ENCODE measurements around the gene PIP5KL1. TPM values are rescaled to one million over a fixed set of nuclear protein-coding genes. Genes with fewer than 3 reads are reported as not detected.
A peak's percentile ranks its signal among the peaks of the same experiment; 100 is the strongest.

Gene PIP5KL1
- polyA plus RNA-seq, 3 donors: 0.31 to 0.57 (median 0.39) TPM

- no peaks in the 10 kb centered on the region for H4K20me1 ChIP-seq (ENCODE audit: insufficient read depth, low read length)
- H3K27me3 Mint-ChIP-seq (ENCODE audit: low read depth in 3 of 3): peaks cover 4 to 6% (median 5%) of the 10 kb centered on the region in 3 donors
- peaks cover 36% of the 10 kb centered on the region for H3K4me1 Mint-ChIP-seq
- peak overlapping the region; percentile 66 for H2AFZ ChIP-seq (ENCODE audit: insufficient read depth, low read depth, low read length, poor library complexity, severe bottlenecking)
- no peaks in the 10 kb centered on the region for H3K36me3 ChIP-seq (replicated peaks in 1 of 2; ENCODE audit: control insufficient read depth in 1 of 2, insufficient read depth in 2 of 2, low read length in 2 of 2)
- no peak overlapping the region for H3K27ac ChIP-seq (ENCODE audit: low read depth in 1 of 2, low read length in 2 of 2)
- peak overlapping the region in 1 of 2 donors; percentile 81 for H3K4me3 Mint-ChIP-seq
- H3K79me2 ChIP-seq (ENCODE audit: insufficient read depth, low read length): no peaks in the 10 kb centered on the region
- peak overlapping the region in 1 of 3 experiments; percentile 15 for H3K4me3 ChIP-seq (replicated peaks in 1 of 3; ENCODE audit: low read depth in 2 of 3, low read length in 3 of 3)
- H3K27ac Mint-ChIP-seq: peak overlapping the region in 2 of 7 donors; percentile 31 to 52
- intact Hi-C loops (cut with micrococcal nuclease): no loop called here
- WGBS (ENCODE audit: insufficient coverage): 76% methylated on average over 6 of the region's 6 CpGs
- H3K36me3 Mint-ChIP-seq: peaks cover 0 to 2% of the 10 kb centered on the region in 2 donors
- peak overlapping the region; percentile 30 for H3K9ac ChIP-seq (ENCODE audit: insufficient read depth, low read length, poor library complexity, severe bottlenecking)
- H3K27me3 ChIP-seq (ENCODE audit: control insufficient read depth in 2 of 2, insufficient read depth in 2 of 2, low read length in 2 of 2): no peaks in the 10 kb centered on the region
- peaks cover 0 to 4% (median 0%) of the 10 kb centered on the region in 7 donors for H3K9me3 Mint-ChIP-seq
- H3K4me1 ChIP-seq (ENCODE audit: control insufficient read depth in 1 of 2, insufficient read depth in 2 of 2, low read length in 2 of 2): peaks cover 13 to 28% of the 10 kb centered on the region in 2 donors
- no peak for DNase-seq
- no peaks in the 10 kb centered on the region for H3K9me3 ChIP-seq (replicated peaks in 1 of 2; ENCODE audit: control insufficient read depth in 1 of 2, insufficient read depth in 1 of 2, low read length in 2 of 2)
- peak overlapping the region; percentile 43 for H3K4me2 ChIP-seq (replicated peaks; ENCODE audit: extremely low read depth, low read length, poor library complexity, severe bottlenecking)
- TF ChIP-seq CTCF (IDR thresholded peaks at IDR 0.05): no peak
These were observed 35.4 kb upstream of the PIP5KL1 start for GRCh38 chr9:127965953-127966352.

GRCh38 chr9:127963359-127964064 lies 32.9 kb upstream of the PIP5KL1 start:
- Histone ChIP-seq H3K4me2 (replicated peaks; ENCODE audit: extremely low read depth, low read length, poor library complexity, severe bottlenecking) (no peak overlapping the region), H3K36me3 (replicated peaks in 1 of 2; ENCODE audit: control insufficient read depth in 1 of 2, insufficient read depth in 2 of 2, low read length in 2 of 2) (no peaks in the 10 kb centered on the region), H3K4me3 (replicated peaks in 1 of 3; ENCODE audit: low read depth in 2 of 3, low read length in 3 of 3) (no peak overlapping the region), H3K27me3 (ENCODE audit: control insufficient read depth in 2 of 2, insufficient read depth in 2 of 2, low read length in 2 of 2) (no peaks in the 10 kb centered on the region), H3K9ac (ENCODE audit: insufficient read depth, low read length, poor library complexity, severe bottlenecking) (no peak overlapping the region), H2AFZ (ENCODE audit: insufficient read depth, low read depth, low read length, poor library complexity, severe bottlenecking) (no peak overlapping the region), H4K20me1 (ENCODE audit: insufficient read depth, low read length) (no peaks in the 10 kb centered on the region), H3K9me3 (replicated peaks in 1 of 2; ENCODE audit: control insufficient read depth in 1 of 2, insufficient read depth in 1 of 2, low read length in 2 of 2) (no peaks in the 10 kb centered on the region), H3K4me1 (ENCODE audit: control insufficient read depth in 1 of 2, insufficient read depth in 2 of 2, low read length in 2 of 2) (peaks cover 13 to 27% of the 10 kb centered on the region in 2 donors), H3K27ac (ENCODE audit: low read depth in 1 of 2, low read length in 2 of 2) (no peak overlapping the region), H3K79me2 (ENCODE audit: insufficient read depth, low read length) (no peaks in the 10 kb centered on the region)
- TF ChIP-seq CTCF (IDR thresholded peaks at IDR 0.05): no peak
- Mint-ChIP-seq H3K4me1 (peaks cover 32% of the 10 kb centered on the region), H3K9me3 (peaks cover 0 to 4% (median 0%) of the 10 kb centered on the region in 7 donors), H3K36me3 (no peaks in the 10 kb centered on the region), H3K4me3 (no peak overlapping the region), H3K27me3 (ENCODE audit: low read depth in 3 of 3) (peaks cover 4 to 8% (median 4%) of the 10 kb centered on the region in 3 donors), H3K27ac (no peak overlapping the region)
- intact Hi-C loops (cut with micrococcal nuclease): no loop called here
- 98% methylated on average over 11 of the region's 19 CpGs for WGBS (ENCODE audit: insufficient coverage)
- no peak for DNase-seq
